DOHH2 (cell line): ENCODE results near the gene OOSP4B.

ENCODE experiments used
- EZH2phosphoT487 ChIP-seq: fragments of 200-600 bp; sonication (generic); IDR thresholded peaks from 2 replicates; pipeline ENCODE4 v1.6.1; 2017; ENCODE audit warnings: borderline replicate concordance, mild to moderate bottlenecking, antibody characterized with exemption, low read length, moderate library complexity, mixed read lengths
- TF ChIP-seq, protein P1 (sequence below): fragments of 200-600 bp; sonication (generic); IDR thresholded peaks from one replicate; pipeline ENCODE4 v1.5.1; 2014; ENCODE audit warnings: antibody characterized with exemption, mild to moderate bottlenecking, low read depth, low read length; ENCODE audit not compliant: poor library complexity, severe bottlenecking

DNA sequence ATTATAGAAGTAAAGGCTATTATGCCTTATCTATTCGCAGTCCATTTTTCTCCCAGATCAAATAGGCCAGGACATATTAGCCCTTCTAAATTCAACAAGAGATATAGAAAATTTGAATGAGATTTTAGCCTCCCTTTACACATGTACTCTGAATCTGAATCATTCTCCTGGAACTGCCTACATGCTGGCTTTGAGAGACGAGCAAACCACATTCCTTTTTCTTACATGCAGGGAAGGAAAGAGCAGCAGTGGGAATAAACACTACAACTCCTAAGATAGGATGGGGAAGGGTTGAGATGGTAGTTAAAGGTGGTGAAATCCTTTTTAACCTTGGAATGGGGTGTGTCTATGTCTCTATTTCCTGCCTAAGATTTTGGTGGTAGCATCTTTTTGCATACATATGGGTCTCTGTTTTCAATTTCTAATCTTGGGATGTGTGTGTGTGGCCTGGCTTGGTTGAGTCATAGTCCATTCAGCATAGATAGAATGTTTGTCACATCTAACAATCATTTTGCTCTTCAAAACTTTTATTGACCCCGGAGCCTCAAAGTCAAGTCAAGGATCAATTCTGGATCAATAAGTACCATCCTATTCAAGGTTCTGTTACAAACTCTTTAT is 12.1 kb downstream of the OOSP4B start:
- TF ChIP-seq, protein P1, sequence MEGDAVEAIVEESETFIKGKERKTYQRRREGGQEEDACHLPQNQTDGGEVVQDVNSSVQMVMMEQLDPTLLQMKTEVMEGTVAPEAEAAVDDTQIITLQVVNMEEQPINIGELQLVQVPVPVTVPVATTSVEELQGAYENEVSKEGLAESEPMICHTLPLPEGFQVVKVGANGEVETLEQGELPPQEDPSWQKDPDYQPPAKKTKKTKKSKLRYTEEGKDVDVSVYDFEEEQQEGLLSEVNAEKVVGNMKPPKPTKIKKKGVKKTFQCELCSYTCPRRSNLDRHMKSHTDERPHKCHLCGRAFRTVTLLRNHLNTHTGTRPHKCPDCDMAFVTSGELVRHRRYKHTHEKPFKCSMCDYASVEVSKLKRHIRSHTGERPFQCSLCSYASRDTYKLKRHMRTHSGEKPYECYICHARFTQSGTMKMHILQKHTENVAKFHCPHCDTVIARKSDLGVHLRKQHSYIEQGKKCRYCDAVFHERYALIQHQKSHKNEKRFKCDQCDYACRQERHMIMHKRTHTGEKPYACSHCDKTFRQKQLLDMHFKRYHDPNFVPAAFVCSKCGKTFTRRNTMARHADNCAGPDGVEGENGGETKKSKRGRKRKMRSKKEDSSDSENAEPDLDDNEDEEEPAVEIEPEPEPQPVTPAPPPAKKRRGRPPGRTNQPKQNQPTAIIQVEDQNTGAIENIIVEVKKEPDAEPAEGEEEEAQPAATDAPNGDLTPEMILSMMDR: no peak
- TF ChIP-seq EZH2phosphoT487: no peak
